HG03280 (cell line): ENCODE measurements around the gene GFOD1.

Experiments
- ATAC-seq: cut with Tn5 transposase; IDR thresholded peaks from one replicate; pipeline ENCODE4 v1.9.1; 2021; ENCODE audit warnings: mild to moderate bottlenecking, moderate library complexity; ENCODE audit not compliant: unreplicated experiment

GFOD1 gene

DNA sequence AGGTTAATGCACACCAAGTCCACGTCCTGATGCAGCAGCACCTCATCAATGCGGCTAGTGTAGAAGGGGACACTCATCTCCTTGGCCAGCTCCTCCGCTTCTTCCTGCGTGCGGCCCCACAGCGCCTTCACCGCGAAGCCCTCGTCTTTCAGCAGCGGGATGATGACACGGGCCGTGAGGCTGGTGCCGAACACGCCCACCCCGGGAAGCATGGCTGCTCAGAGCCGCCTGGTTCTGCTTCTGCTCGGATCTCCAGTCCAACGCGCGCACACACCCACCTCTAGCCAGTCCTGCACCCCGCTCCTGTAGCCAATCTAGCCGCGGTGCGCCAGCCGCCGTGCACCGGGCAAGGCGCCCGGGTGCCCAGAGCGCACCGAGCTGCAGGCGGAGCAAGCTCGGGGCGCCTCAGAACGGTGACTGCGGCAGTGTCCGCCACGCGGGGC lies 700 bp downstream of the GFOD1 start:
- peak; percentile 34 for ATAC-seq

GRCh38 chr6:13485923-13486562 lies 1.4 kb downstream of the GFOD1 start:
- no peak for ATAC-seq

- no peak for ATAC-seq
These were observed 2.1 kb downstream of the GFOD1 start for GRCh38 chr6:13485303-13485702.

- no peak for ATAC-seq
These were observed 2.6 kb downstream of the GFOD1 start for GRCh38 chr6:13484827-13485226.

DNA sequence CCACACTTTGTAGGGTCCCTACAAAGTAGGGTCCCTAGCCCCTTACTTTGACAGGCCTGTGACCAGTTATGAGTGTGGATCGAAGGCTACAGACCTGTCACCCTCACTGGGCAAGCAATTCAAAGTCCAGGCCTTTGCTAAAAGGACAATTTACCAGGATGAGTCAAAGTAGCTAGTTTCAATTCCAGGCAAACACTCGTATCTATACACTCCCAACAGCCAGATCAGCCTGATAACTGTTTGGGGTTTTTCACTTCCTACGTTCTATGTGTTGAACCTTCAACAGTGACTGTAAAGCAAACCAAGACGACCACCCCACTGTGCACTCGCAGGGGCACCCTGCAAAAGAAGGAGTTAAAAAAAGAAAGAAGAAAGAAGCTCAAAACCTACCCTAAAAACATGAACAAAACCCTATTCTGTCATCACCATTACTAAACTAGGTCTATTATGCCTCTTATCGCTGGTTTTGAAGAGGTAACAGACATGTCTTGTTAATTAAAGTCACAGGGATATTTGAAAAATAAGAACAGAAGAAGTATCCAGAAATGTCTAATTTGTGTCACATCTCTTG lies 3.2 kb downstream of the GFOD1 start:
- no peak for ATAC-seq

- ATAC-seq, result no peak
These were observed 6.5 kb downstream of the GFOD1 start for GRCh38 chr6:13480631-13481501.

- ATAC-seq, result no peak
These were observed 7.4 kb downstream of the GFOD1 start for GRCh38 chr6:13479971-13480434.

DNA sequence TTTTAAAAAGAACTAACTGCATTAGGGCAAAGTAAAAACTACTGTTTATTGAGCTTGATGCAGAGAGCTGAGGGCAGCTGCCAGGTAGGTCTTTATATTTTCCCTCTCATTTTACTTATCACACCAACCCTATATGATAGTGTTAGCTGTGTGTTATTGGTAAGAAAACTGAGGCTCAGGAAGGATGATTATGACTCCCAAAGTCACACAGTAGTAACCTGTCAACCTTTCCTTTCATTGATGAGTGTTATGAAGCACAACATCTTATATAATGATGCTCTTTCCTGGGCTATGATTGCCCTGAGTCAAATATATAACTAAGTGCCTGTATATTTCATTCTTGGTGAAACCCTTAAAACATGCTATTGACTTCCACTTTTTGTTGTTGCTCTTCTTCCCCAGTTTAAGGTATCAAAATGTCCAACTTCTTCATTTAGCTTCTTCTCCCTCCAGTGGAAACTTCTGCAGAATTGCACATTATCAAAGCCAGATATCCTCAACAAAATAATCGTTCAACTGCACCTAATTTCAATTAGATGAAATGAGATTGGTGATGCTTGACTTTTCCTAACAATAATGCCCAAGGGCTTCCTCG lies 8.1 kb downstream of the GFOD1 start:
- ATAC-seq, result no peak

DNA sequence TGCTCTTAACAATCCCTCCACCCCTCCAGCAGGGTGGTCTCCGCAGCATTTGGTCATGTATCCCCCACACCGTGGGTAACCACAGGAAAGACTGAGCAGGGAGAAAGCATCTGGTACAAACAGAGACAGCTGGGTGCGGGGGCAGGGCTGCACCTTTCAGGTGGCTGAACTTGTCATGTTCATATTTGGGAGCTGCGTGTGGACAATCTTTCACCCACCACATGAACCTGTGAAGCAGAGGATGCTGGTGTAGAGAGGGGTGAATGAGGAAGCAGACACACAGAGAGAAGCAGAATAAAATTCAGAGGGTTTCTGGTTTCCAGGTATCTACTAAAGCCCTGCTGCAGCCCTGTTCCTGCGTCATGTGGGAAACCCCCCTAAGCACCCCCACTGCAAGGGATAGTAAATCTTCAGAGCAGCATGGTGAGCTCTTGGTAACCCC lies 8.9 kb downstream of the GFOD1 start:
- ATAC-seq, result no peak

- ATAC-seq, result no peak
These were observed 12.6 kb downstream of the GFOD1 start for GRCh38 chr6:13474787-13475186.

DNA sequence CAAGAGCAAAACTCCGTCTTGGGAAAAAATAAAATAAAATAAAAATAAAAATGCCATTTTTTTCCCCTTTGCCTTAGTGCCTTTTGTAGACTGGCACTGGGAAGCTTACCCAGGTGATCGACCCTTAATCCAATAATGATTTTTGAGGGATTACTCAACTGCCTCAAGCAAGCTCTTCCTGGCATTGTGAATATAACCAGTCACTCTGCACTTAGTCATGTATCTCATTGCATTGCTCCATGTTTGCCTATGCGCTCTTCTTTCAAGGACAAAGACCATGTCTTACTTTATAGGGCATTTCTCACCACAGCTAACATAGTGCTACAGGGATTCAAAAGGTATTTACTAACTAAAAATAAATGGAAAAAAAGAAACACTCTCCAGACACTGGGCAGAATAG lies 13.0 kb downstream of the GFOD1 start:
- no peak for ATAC-seq

DNA sequence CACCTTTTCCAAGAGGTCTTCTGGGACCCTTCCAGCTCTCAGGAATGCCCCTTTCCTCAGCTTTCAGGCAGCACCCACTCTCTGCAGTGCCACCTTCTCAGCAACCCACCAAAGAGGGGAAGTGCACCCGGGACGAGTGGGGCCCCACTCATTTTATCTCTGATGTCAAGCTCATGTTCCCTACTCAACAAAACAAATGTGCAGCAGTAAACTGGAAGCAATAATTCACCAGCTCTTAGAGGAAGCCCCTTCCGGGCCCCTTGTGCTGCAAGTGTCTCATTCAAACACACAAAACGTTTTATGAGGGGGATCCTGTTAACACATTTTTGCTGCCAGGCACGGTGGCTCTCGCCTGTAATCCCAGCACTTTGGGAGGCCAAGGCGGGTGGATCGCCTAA lies 13.6 kb downstream of the GFOD1 start:
- ATAC-seq, result no peak

- no peak for ATAC-seq
These were observed 14.2 kb downstream of the GFOD1 start for GRCh38 chr6:13472976-13473767.

DNA sequence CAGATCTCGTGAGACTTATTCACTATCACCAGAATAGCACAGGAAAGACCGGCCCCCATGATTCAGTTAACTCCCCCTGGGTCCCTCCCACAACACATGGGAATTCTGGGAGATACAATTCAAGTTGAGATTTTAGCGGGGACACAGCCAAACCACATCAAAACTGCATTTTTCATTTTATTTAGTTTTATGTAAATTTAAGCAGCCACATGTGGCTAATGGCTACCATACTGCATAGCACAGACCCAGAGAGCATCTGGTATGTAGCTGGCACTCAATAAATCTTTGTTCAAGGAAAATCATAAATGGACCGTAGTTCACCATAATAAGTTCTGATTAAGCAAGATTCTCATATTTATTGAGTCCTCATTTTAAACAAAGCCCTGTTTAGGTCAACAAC lies 15.3 kb downstream of the GFOD1 start:
- no peak for ATAC-seq

- no peak for ATAC-seq
These were observed 16.2 kb downstream of the GFOD1 start for GRCh38 chr6:13471184-13471583.

DNA sequence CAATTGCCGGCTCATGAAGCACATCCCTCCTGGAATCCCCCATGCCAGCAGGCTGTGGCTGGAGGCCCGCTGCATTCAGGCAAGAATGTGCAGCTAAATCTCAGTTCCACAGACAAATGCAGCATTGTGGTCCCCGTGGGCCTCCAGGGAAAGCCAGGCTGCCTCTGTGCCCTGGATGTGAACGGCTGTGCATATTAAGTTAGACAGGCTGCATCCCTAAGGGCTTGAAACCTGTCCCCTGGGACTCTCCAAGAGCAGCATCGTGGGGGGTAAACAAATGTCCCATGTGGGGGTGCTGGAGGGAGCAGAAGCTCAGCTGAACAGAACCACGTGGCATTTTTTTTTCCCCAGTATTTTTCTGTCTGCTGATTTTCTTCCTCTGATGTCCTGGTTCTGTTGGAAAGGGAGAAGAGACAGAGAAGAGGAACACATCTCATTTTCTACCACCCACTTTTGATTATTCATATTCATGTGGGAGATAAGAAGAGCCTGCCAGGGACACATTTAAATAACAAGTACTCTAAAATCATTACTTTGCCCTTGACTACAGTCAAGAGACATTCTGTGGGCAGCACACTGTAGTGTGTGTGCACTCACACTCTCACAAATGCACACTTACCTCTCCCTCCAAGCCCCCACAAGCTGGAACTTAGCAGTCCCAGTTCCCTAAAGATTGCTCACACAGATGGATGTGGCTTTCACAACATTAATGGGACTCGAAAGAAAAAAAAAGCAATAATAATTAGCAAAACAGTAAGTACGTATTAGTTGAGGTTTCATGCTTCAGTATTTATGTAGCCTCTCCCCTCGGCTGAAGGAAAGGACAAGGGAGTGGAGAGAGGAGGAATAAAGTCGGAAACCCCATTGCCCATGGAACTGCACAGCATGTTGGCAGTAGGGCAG lies 16.9 kb downstream of the GFOD1 start:
- ATAC-seq, result no peak

- ATAC-seq, result no peak
These were observed 17.7 kb downstream of the GFOD1 start for GRCh38 chr6:13469693-13470092.

- ATAC-seq, result no peak
These were observed 18.6 kb downstream of the GFOD1 start for GRCh38 chr6:13468839-13469238.

DNA sequence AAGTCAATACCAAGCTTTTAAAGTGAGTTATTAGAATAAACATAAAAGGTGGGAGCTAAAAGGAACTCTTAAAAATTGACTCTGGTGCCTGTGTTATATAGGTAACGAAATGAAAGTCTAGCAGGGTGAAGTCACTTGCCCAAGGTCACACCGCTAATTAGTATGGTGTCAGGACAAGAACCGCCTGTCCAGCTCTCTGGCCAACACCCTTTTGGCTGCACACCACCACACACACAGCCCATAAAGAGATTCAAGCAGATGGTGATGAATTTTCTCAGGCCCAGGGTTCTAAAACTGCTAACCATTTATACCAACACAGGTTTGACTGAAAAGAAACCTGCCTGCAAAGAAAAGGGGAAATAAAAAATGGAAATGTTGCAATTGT lies 20.2 kb downstream of the GFOD1 start:
- ATAC-seq, result no peak
